Astrocyte of the cerebellum (primary cell): ENCODE data around the gene TNFRSF9.

Experiments used
- DNase-seq: peaks from one replicate; pipeline ENCODE4 v3.0.0-alpha.2; 2011; ENCODE audit warnings: low read depth
- H3K4me3 ChIP-seq: 2 replicates; pipeline ENCODE4 v1.5.1; 2011; ENCODE audit warnings: mild to moderate bottlenecking, low read depth, low read length, moderate library complexity
- CTCF ChIP-seq: IDR thresholded peaks from 2 replicates; pipeline ENCODE4 v1.5.1; 2012; ENCODE audit warnings: low read length, low read depth, moderate library complexity, mild to moderate bottlenecking; ENCODE audit errors: missing control alignments
- in situ Hi-C: cut with HindIII; loops from 2 replicates; pipeline ENCODE4 v1.10.0; 2017; ENCODE audit warnings: low sequenced_read_pairs

The TNFRSF9 gene

GRCh38 chr1:7891804-7892203 is 48.8 kb downstream of the TNFRSF9 start:
- no peak overlapping the region for H3K4me3 ChIP-seq
- DNase-seq: no peak
- in situ Hi-C loops: no loop called here
- TF ChIP-seq CTCF: no peak

GRCh38 chr1:7890853-7891252 is 49.8 kb downstream of the TNFRSF9 start:
- in situ Hi-C loops: no loop called here
- H3K4me3 ChIP-seq: no peak overlapping the region
- no peak for DNase-seq
- TF ChIP-seq CTCF: no peak

GRCh38 chr1:7888248-7889081 is 52.2 kb downstream of the TNFRSF9 start:
- in situ Hi-C loops: no loop called here
- no peak for DNase-seq
- TF ChIP-seq CTCF: no peak
- H3K4me3 ChIP-seq: no peak overlapping the region

- in situ Hi-C loops: no loop called here
Observed at GRCh38 chr1:7886405-7886745, 54.3 kb downstream of the TNFRSF9 start.

GRCh38 chr1:7885513-7886404 is 54.9 kb downstream of the TNFRSF9 start:
- in situ Hi-C loops: no loop called here
- H3K4me3 ChIP-seq: no peak overlapping the region
- no peak for TF ChIP-seq CTCF
- DNase-seq: no peak

More at GRCh38 chr1:7886405-7886745, 54.3 kb downstream of the TNFRSF9 start:
- peak; percentile 49 for DNase-seq
- peak overlapping the region; percentile 4 for H3K4me3 ChIP-seq
- TF ChIP-seq CTCF: no peak

GRCh38 chr1:7884757-7885156 is 55.9 kb downstream of the TNFRSF9 start:
- H3K4me3 ChIP-seq: no peak overlapping the region
- in situ Hi-C loops: no loop called here
- no peak for DNase-seq
- TF ChIP-seq CTCF: no peak
